NAMALWA (cell line): Measurements from ENCODE around the gene TELO2.

Experiments
- DNase-seq: peaks from one replicate; pipeline ENCODE4 v3.0.0-alpha.2; 2015; ENCODE audit warnings: low spot score

Gene TELO2

DNA sequence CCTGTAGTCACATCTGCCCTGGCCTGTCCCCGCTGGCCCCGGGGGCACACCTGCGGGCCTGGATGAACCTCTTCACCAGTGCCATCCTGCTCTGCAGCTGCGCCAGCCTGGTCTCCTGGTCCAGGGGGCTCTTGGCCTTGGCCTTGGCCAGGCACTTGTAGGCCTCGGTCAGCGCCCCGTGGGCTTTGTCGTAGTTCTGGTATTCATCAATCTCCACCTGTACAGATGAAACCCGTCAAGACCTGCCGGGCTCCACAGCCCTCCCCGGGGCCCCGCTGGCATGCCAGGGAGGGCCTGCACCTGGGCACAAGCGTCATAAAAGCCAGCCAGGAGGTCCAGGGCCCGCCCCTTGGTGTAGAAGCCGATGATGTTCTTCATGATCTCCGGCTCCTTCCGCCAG, 26.7 kb downstream of the TELO2 start:
- no peak for DNase-seq

DNA sequence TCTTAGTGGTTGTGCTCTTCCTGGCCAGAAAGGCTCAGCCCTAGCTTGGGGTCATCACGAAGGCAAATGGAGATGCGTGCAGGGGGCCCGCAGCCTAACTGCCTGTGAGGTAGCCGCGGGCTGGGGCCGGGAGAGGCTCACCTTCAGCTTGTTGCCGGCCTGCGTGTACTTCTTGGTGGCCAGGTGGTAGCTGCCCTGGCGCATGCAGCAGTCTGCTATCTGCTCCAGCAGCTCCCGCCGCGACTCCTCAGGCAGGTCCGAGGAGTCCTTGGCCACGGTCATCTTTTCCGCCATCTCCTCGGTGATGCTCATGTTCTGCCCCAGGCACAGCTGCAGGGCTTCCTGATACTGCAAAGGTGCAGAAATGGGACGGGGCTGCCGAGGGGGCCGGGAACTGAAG, 27.3 kb downstream of the TELO2 start:
- no peak for DNase-seq

DNA sequence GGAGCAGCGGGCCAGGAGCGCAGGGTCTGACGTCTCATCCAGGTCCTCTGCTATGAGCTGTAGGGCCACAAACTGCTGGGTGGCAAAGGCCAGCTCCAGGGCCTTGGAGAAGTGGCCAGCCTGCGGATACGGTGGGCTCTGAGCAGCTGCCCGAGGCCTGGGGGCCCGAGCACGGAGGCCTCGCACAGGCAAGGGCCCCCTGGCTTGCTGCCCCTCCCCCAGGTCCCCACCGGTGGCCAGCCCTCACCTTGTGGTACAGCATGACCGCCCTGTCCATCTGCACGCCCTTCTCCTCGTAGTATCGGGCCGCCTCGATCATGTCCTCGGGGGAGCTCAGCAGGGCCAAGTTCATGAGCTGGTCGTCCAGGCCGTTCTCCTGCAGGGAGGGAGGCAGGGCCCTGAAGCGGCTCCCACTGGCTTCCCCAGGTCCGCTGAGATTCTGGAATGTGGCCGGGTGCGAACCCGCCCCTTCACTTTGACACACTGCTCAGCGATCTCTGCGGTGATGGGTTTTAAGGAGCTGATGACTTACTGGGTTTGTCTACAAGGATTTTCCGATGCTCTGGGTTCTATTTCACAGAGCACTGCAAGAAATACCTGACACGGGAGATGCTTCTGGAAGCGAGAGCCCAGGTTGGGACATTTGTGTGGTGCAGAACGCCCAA, 30.6 kb downstream of the TELO2 start:
- no peak for DNase-seq

DNA sequence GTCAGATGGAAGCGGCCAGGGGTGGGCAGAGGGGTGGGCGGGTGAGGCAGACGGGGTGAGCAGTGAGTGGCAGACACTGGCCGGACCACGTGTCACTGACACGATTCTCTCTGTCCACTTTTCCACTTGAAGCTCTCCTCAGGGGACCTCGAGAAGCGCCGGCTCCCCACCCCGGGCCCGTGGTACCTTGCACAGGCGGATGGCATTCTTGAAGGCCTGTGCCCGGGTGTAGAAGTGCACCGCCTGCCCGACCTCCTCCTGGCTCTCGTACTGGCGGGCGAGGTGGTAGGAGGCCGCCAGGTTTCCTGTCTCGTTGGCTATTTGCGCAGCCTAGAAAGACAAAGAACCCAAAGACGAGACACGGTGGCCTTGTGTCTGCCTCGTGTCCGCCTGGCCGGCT, 31.2 kb downstream of the TELO2 start:
- DNase-seq: no peak

DNA sequence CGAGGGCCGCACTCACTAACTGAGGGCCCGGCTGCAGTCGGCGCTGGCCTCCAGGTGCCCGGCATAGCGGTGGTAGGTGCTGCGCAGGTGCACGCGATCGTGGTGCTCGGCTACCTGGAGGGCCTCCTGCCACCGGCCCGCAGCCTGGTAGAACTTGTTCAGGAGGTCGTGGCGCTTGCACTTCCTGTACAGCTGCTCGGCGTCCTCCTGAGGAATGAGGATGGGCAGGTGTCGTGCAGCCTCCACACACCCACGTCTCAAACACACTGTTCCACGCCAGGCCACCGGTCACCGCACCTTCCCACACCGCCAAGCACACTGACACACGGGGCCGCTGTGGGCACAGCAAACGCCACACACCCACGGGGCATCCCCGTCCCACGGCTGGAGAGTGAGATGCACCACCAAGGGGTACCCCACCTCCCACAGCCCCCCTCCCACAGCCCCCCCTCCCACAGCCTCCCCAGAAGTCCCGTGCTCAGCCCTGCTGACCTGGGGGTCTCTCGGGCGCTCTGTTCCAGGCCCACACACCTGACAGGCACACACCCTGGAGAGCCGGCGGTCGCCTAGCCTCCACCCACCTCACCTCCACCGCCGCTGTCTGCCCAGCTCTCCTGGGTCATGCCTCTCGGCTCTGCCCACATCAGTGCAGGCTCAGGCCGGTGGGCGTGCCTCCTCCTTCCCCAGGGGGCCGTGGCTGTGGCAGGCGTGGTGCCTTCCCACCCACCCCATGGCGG, 32.9 kb downstream of the TELO2 start:
- DNase-seq: no peak

DNA sequence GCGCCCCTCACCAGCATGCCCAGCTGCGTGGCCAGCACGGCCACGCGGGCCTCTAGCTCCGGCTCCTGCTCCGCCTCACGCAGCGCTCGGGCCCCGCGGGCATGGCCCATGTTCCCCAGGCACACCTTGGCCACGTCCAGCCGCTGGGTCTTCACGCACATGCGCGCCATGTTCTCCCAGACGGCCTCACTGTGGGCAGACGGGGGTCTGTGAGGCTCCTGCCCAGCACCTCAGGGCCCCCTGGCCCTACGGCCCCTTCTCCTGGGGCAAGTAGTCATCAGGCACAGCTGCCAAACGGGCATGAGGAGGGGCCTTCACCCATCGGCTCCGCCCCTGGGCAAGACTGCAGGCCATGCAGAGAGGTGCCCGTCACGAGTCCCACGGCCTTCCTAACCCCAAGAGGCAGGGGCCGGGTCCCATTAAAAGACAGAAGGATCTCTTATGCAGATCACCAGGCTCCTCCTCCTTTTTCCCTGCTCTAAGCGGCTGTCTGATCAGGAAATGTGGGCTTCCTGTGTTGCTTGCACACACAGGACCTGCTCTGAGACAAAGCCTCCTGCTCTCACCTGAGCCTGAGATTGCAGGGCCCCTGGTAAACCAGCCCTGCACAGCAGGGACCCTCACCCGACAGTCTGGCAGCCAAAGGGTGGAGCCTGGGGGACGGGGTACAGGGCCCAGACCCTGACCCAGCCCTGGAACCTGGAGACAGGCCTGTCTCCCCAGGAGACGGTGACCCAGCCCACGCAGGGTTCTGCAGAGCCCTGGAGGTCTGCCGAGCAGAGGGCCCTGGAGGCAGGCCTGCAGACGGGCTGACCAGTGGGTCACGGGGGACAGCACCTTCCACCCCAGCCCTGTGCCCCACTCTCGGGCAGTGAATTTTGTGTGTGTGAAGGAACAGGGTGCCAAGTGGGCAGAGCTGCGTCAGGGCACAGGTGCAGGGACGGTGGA, 33.7 kb downstream of the TELO2 start:
- no peak for DNase-seq

DNA sequence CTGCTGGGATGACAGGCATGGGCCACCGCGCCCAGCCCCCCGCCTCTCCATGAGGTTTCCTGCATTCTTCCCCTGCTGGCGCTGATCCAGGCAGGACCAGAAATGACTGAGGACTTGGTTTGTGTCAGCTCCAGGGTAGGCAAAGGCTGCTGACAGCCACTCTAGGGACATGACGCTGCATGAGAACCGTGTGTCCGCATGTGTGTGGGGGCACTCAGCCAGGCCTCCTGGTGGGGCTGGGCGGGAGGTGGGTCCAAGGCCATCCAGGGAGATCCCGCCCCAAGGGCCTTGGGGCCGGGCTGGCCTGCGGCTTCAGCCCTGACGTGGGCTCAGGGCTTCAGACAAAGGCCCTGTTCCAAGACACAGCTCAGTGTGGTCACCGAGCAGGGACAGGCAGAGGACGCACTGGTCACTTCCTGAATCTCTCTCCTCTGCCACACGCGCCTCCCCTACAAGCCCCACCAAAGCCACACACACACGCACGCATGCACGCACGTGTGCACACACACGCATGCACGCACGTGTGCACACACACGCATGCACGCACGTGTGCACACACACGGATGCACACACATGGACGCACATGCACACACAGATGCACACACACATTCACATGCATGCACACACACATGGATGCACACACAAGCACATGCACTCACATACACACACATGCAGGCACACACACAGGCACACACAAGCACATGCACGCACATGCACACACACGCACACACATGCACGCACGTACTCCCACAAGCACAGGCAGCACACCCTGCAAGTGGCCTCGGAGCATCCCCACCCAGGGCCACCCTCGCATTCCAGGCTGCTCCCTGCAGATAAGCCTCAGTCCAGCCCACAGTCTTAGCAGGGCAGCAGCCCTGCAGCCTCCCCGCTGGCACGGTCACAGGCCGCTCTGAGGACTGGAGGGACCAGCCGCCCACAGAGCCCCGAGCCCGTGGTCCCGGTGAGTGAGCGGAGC, 35.0 kb downstream of the TELO2 start:
- no peak for DNase-seq

DNA sequence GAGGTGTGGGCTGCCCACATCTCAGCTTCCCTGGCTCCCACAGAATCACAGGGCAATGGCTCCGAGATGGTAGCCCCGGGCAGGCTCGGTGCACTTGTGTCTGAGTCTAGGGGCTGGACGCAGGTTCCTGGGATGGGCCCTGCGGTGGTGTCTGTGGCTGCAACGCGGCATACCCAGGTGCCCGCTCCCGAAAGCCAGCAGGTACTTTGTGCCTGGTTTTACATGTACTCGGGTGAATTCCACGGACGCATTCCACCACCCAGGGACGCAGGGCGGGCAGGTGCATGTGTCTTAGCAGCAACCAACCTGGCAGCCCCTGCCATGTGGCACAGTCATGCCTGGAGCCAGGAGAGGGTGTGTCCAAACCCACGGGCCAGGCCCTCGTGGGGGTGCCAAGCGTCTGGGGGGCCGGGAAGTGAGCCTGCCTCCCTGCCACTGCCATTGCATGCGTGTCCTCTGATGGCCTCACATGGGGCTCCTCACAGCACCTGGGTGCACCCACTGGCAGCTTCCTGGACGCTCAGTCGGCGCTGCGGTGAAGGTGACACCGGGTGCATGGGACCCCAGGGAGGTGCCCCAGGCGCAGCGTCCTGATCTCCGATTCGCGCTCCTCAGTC, 35.9 kb downstream of the TELO2 start:
- DNase-seq: no peak

DNA sequence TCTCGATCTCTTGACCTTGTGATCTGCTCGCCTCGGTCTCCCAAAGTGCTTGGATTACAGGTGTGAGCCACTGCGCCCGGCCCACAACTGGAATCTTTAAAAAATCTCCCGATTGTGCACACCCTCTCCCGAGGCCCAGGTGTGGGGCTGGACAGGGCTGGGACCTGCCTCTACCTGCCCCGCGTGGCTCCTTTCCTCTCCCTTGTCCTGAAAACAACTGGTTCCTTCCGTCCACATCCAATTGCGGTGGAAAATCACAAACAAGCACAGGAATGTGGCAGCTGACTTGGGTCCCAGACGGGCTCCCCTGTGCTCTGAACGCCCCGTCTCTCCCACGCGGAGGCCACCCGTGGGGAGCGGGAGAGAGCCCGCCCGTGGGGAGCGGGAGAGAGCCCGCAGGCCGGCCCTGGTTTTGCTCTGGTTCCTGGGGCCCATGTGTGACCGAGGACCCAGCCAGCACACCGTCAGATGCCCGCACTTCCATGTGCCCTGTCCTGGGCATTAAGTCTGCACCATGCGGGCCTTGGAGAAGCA, 37.3 kb downstream of the TELO2 start:
- DNase-seq: no peak

DNA sequence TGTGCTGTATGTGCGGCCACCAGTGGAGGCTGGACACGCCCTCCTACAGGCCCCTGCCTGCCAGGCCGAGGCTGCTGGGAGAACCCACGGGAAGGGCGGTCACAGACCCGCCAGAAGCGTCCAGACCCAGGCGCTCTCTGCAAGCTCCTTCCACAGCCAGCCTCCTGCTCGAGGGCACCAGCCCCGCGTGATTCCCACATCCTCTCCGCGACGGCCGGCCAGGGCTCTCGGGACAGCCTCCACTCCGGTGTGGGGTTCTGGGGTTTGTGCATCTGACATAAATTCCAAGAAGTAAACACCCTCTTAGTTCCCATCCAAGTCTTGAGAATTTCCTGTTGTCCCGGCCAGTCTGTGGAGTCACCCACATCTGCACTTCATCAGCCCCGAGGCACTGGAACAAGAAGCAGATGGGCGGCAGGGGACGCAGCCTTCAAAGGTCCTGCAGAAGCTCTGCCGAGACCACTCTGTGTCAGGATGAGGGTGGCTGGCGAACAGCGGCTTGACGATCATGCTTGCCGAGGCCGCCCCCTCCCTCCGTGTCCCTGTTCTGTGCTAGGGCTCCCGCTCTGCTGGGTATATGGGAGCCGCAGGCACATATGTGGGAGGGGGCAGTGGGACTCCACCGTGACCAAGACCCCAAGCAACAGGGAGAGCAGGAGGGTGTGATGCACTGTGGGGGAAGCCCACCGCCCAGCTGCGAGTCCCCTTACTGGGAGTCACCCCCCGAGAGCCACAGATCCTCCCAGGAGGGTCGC, 37.9 kb downstream of the TELO2 start:
- DNase-seq: no peak

DNA sequence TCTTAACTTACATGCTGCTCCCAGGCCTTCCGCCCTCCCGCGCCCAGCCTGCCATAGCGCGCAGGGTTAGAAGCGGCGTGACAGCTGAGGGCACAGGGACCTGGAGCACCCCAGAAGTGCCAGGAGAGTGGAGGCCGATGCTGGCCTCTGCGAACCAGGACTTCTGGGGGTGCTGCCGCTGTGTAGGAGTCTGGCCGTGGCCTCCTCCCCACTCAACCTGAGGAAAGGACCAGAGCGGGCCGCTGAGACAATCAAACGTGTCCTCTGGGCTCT, 38.4 kb downstream of the TELO2 start:
- DNase-seq: no peak

DNA sequence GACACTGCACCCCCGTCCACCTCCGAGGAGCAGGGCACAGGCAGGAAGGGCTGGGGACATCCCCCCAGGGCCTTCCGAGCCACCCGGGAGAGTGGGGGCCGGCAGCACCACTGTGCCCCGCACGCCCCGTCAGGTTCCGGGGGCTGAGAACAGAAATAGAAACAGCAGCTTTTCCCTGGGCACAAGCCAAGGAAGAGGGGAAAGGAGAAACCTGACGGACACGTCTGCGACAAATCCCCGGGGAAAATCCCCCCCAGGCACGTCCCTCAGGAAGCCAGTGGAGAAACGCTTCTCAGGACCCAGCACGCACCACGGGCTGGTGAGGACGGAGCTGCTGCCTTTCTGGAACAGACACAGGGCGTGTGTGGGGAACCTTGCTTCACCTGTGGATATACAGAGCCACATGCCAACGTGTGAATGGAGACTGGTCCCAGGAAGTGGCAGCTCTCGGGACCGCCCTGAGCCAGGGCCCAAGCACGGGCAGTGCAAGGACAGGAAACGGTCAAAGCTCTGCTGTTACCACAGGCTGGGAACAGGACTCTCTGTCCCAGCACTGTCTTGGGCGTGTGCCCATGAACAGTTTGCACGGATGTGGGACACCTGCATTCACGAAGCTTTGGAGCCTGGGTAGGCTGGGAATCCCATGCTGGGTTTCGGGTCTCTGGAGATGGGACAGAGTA, 39.1 kb downstream of the TELO2 start:
- no peak for DNase-seq

DNA sequence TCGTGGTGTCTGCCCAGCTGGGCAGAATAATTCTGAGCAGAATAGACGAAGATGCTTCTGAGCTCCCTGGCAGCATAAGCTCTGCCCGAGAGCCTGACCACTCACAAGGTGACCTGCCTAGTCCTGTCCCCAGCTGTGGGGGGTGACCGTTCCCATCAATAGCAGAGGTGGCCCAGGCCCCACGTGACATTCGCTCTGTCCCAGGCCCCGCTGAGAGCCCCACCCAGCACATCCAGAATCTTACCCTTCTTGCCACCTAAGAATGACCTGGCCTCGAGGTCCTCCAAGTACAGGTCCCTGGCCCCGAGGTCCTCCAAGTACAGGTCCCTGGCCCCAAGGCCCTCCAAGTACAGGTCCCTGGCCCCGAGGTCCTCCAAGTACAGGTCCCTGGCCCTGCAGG, 39.6 kb downstream of the TELO2 start:
- no peak for DNase-seq

DNA sequence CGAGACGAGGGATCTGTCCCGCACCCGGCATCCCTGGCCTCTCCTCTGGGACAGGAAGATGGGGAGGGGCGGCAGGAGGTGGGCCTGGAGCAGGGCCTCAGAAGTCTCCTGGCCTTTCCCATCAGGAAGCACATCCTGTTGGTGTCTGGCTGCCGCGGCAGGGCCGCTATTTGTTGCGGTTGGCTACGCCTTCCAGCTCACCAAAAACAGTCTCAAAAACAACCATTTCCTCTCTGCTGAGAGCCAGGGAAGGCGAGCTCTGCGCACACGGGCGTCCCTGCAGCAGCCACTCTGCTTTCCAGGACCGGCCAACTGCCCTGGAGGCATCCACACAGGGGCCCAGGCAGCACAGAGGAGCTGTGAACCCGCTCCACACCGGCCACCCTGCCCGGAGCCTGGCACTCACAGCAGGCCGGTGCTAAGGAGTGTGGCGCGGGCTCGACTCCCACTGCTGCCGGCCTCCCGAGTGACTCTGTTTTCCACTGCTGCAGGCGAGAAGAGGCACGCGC, 40.3 kb downstream of the TELO2 start, which contains the start of gene TMEM204:
Gene TMEM204, plus strand, starts transcription at position 224 of the 509 bp plus-strand sequence. CDS start 610 bp downstream, outside the sequence.
- no peak for DNase-seq

DNA sequence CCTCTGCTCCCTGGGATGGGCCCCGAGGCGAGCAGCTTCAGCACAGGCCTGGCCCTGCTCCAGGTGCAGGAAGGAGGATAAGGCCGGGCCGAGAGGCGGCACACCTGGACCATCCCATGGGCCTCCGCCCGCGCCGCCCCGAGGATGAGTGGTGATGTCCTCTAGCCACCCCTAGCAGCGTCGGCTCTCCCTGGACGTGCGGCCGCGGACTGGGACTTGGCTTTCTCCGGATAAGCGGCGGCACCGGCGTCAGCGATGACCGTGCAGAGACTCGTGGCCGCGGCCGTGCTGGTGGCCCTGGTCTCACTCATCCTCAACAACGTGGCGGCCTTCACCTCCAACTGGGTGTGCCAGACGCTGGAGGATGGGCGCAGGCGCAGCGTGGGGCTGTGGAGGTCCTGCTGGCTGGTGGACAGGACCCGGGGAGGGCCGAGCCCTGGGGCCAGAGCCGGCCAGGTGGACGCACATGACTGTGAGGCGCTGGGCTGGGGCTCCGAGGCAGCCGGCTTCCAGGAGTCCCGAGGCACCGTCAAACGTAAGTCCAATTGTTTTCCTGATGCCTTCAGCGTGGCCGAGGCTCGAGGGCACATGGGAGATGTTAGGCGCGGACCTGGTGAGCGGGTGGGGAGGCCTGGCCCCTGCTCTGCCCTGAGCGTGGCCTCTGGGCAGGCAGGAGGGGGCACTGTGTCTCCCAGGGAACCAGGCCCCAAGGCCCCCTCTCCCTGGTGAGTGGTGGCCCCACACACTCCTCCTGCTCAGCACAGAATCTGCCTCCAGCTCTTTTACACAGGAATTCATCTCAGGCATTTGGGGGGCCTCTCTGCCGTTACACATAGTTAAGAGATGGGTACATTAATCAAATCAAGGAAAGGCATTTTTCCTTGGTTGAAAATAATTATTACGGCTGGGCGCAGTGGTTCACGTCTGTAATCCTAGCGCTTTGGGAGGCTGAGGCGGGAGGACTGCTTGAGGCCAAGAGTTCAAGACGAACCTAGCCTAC, 41.2 kb downstream of the TELO2 start:
- DNase-seq: no peak

DNA sequence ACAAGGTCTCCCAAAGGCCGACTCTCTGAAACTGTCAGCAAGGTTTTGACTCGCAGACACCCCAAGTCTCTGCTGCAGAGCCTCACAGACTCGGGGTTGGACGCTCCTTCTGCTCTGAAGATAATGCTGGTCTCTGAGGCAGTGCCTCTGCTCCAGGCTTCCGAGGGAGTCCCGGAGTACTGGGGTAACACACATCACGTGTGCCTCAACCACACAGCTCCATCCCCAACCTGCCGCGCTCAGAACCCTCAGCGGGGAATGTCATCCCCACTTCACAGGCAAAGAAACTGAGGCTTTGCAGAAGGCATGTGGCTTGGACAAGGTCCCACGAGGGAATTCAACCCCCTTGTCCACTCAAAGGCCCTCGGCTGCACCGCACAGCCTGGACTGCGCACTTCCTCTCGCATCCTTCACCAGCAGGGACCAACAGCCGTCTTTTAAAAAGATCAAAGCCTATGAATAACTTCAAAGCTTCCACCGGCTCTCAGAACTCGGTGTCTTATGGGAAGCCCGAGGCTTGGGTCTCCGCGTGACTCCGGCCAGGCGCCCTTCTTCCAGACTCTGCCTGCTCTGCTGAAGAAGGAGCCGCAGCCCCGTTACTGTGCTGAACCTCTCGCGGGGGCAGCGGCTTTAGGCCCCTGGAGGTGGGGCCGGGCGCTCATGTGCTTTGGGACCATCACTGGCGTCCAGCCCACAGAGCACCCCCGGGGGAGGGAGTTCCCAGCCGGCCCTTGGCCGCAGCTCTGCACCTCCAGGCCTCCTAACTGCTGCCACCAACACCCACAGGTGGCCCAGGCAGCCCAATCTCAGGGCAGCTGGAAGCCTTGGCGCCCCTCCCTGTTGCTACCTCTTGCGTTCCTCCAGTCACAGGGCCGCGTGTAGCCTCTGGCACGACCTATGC, 42.5 kb downstream of the TELO2 start:
- no peak for DNase-seq

DNA sequence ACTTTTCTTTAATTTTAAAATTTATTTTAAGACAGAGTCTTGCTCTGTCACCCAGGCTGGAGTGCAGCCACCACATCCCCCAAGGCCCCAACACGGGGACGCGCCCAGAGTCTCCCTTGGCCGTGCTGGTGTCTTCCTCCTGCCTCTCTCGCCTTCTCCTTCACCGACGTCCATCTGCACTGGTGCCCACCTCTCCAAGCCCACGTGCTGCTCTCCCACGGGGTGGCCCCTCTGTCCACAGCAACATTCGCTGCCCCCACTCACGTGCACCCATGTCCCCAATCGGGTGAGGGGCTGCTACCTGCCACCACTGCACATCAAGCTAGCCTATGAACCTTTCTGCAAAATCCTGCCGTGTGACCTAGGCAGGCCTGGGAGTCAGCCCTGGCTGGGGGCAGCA, 43.4 kb downstream of the TELO2 start:
- no peak for DNase-seq
